GM23338 (cell line): ENCODE data around the gene XPNPEP2. TPM values are rescaled to one million over a fixed set of nuclear protein-coding genes. Genes with fewer than 3 reads are reported as not detected.

ENCODE experiments used
- ATAC-seq: fragments of 200-7000 bp; cut with Tn5 transposase; 3 replicates; pipeline ENCODE4 v1.9.1; 2020
- DNase-seq: peaks from one replicate; pipeline ENCODE4 v3.0.0-alpha.2; 2015; ENCODE audit warnings: low spot score
- H2AFZ ChIP-seq: fragments of 200-600 bp; sonication (generic); 2 replicates; pipeline ENCODE4 v1.8.0; 2016; ENCODE audit warnings: antibody characterized with exemption, mild to moderate bottlenecking, moderate library complexity
- H3F3A ChIP-seq: fragments of 200-600 bp; sonication (generic); replicated peaks from 2 replicates; pipeline ENCODE4 v1.8.0; 2017; ENCODE audit warnings: antibody characterized with exemption, mixed run types, low read depth
- H3K27ac ChIP-seq: fragments of 200-600 bp; sonication (generic); 2 replicates; pipeline ENCODE4 v1.6.1; 2016; ENCODE audit warnings: low read depth
- H3K27me3 ChIP-seq: fragments of 200-600 bp; sonication (generic); 2 replicates; pipeline ENCODE4 v1.8.0; 2016; ENCODE audit warnings: mild to moderate bottlenecking, mixed run types, moderate library complexity; ENCODE audit not compliant: insufficient read depth
- H3K36me3 ChIP-seq: fragments of 200-600 bp; sonication (generic); 2 replicates; pipeline ENCODE4 v1.8.0; 2016; ENCODE audit warnings: mild to moderate bottlenecking; ENCODE audit not compliant: insufficient read depth
- H3K4me1 ChIP-seq: fragments of 200-600 bp; sonication (generic); 2 replicates; pipeline ENCODE4 v1.8.0; 2016; ENCODE audit warnings: mild to moderate bottlenecking, moderate library complexity; ENCODE audit not compliant: insufficient read depth
- H3K4me2 ChIP-seq: fragments of 200-600 bp; sonication (generic); 2 replicates; pipeline ENCODE4 v1.7.1; 2017; ENCODE audit warnings: mixed run types
- H3K4me3 ChIP-seq: fragments of 200-600 bp; sonication (generic); 2 replicates; pipeline ENCODE4 v1.6.1; 2016; ENCODE audit warnings: mixed run types
- H3K79me2 ChIP-seq: fragments of 200-600 bp; sonication (generic); replicated peaks from 2 replicates; pipeline ENCODE4 v1.8.0; 2017; ENCODE audit warnings: mild to moderate bottlenecking; ENCODE audit not compliant: insufficient read depth
- H3K9me2 ChIP-seq: fragments of 200-600 bp; sonication (generic); 2 replicates; pipeline ENCODE4 v1.8.0; 2017; ENCODE audit not compliant: insufficient read depth
- H4K20me1 ChIP-seq: fragments of 200-600 bp; sonication (generic); replicated peaks from 2 replicates; pipeline ENCODE4 v1.8.0; 2017; ENCODE audit warnings: mild to moderate bottlenecking; ENCODE audit not compliant: insufficient read depth
- H3K27ac Mint-ChIP-seq: 2 replicates; pipeline ENCODE4 v1.8.0; 2020; ENCODE audit warnings: inconsistent platforms, mild to moderate bottlenecking, moderate library complexity, mixed read lengths
- H3K27me3 Mint-ChIP-seq: 3 replicates; pipeline ENCODE4 v1.8.0; 2022; ENCODE audit warnings: low read depth, mild to moderate bottlenecking, moderate library complexity, mixed read lengths, inconsistent platforms; ENCODE audit not compliant: insufficient read depth, poor library complexity
- H3K36me3 Mint-ChIP-seq: 3 replicates; pipeline ENCODE4 v1.8.0; 2021; ENCODE audit warnings: low read depth, mild to moderate bottlenecking, inconsistent platforms, moderate library complexity, mixed read lengths
- H3K4me1 Mint-ChIP-seq: 3 replicates; pipeline ENCODE4 v1.8.0; 2020; ENCODE audit warnings: mild to moderate bottlenecking, inconsistent platforms, mixed read lengths
- H3K4me3 Mint-ChIP-seq: 3 replicates; pipeline ENCODE4 v1.8.0; 2021; ENCODE audit warnings: moderate library complexity, mild to moderate bottlenecking, inconsistent platforms, mixed read lengths
- H3K9me3 Mint-ChIP-seq: 3 replicates; pipeline ENCODE4 v1.8.0; 2020; ENCODE audit warnings: moderate library complexity, mild to moderate bottlenecking, inconsistent platforms, mixed read lengths
- EZH2phosphoT487 ChIP-seq: fragments of 200-600 bp; sonication (generic); IDR thresholded peaks from one replicate; pipeline ENCODE4 v1.8.1; 2018; ENCODE audit warnings: antibody characterized with exemption; ENCODE audit not compliant: unreplicated experiment
- POLR2AphosphoS5 ChIP-seq: IDR thresholded peaks from 2 replicates; pipeline ENCODE4 v1.6.1; 2016; ENCODE audit warnings: antibody characterized with exemption, low read depth
- STAT1 ChIP-seq: IDR thresholded peaks from one replicate; pipeline ENCODE4 v1.6.1; 2016; ENCODE audit warnings: antibody characterized with exemption; ENCODE audit not compliant: unreplicated experiment
- ZNF114 ChIP-seq: fragments of 250-450 bp; sonication (Bioruptor Pico); IDR thresholded peaks from 2 replicates; pipeline ENCODE4 v1.5.0; 2020; ENCODE audit warnings: mild to moderate bottlenecking, moderate library complexity
- ZNF331 ChIP-seq: fragments of 250-450 bp; sonication (Bioruptor Pico); IDR thresholded peaks from 2 replicates; pipeline ENCODE4 v1.5.0; 2020; ENCODE audit warnings: low read depth, mild to moderate bottlenecking, moderate library complexity
- polyA plus RNA-seq: library from polyadenylated mRNA; unstranded; fragments of >200 nt; fragmentation: Nextera tagmentation; extraction: Ambion mirVana; gene quantifications from 2 replicates; pipeline ENCODE4 v1.2.1, GENCODE V29; 2016
- total RNA-seq: library from RNA; depleted of rRNA; stranded (reverse); fragments of >200 nt; shearing (Covaris generic); gene quantifications from 2 replicates; pipeline ENCODE4 v1.2.3, GENCODE V29; 2014
- TF ChIP-seq, protein P1 (sequence below): IDR thresholded peaks from one replicate; pipeline ENCODE4 v1.6.1; 2018; ENCODE audit warnings: antibody characterized with exemption; ENCODE audit not compliant: unreplicated experiment
- TF ChIP-seq, protein P2 (sequence below), 2 experiments: fragments of 200-600 bp in 1 of 2; sonication (generic) in 1 of 2; conservative IDR thresholded peaks; 2 replicates each; pipeline versions ENCODE4 v1.5.1 to v1.6.1; 2016 to 2017; ENCODE audit warnings: antibody characterized with exemption in 2 of 2, low read depth in 2 of 2, mild to moderate bottlenecking in 2 of 2, moderate library complexity in 1 of 2
- TF ChIP-seq, protein P3 (sequence below): fragments of 250-450 bp; sonication (Bioruptor Pico); IDR thresholded peaks from 2 replicates; pipeline ENCODE4 v1.5.0; 2020; ENCODE audit warnings: mild to moderate bottlenecking, moderate library complexity

XPNPEP2 gene
- total and polyA plus RNA-seq, 2 experiments from 2014 or later, result not detected

DNA sequence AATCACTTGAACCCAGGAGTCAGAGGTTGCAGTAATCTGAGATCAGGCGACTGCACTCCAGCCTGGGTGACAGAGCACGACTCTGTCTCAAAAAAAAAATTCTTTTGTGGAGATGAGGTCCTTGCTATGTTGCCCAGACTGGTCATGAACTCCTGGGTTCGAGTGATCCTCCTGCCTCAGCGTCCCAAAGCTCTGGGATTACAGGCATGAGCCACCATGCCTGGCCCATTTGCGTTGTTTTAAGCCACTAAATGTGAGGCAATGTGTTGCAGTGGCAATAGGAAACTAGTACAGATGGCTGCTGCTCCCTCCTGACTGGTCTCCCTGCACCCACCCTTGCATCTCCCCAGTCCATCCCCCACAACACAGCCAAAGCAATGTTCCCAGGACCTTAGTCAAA lies 44.0 kb upstream of the XPNPEP2 start:
- Histone ChIP-seq H3K36me3 (no peaks in the 10 kb centered on the region), H3K27ac (no peak overlapping the region), H3K4me2 (no peak overlapping the region), H3K79me2 (no peaks in the 10 kb centered on the region), H3K9me2 (no peaks in the 10 kb centered on the region), H2AFZ (no peak overlapping the region), H3K4me3 (no peak overlapping the region), H3K4me1 (peaks cover 12% of the 10 kb centered on the region), H4K20me1 (no peaks in the 10 kb centered on the region), H3K27me3 (no peaks in the 10 kb centered on the region), H3F3A (no peaks in the 10 kb centered on the region)
- no peak overlapping the region for H3K27ac Mint-ChIP-seq
- no peaks in the 10 kb centered on the region; the same call in 2 of the 3 replicates for H3K9me3 Mint-ChIP-seq
- H3K4me1 Mint-ChIP-seq, result peaks cover 32% of the 10 kb centered on the region
- DNase-seq (no peak), ATAC-seq (no peak)
- 0 out of 3 replicates have a peak, but pooled peaks cover 3% of the 10 kb centered on the region for H3K36me3 Mint-ChIP-seq
- H3K27me3 Mint-ChIP-seq, result no peaks in the 10 kb centered on the region
- no peak for TF ChIP-seq STAT1
- TF ChIP-seq, protein P1, sequence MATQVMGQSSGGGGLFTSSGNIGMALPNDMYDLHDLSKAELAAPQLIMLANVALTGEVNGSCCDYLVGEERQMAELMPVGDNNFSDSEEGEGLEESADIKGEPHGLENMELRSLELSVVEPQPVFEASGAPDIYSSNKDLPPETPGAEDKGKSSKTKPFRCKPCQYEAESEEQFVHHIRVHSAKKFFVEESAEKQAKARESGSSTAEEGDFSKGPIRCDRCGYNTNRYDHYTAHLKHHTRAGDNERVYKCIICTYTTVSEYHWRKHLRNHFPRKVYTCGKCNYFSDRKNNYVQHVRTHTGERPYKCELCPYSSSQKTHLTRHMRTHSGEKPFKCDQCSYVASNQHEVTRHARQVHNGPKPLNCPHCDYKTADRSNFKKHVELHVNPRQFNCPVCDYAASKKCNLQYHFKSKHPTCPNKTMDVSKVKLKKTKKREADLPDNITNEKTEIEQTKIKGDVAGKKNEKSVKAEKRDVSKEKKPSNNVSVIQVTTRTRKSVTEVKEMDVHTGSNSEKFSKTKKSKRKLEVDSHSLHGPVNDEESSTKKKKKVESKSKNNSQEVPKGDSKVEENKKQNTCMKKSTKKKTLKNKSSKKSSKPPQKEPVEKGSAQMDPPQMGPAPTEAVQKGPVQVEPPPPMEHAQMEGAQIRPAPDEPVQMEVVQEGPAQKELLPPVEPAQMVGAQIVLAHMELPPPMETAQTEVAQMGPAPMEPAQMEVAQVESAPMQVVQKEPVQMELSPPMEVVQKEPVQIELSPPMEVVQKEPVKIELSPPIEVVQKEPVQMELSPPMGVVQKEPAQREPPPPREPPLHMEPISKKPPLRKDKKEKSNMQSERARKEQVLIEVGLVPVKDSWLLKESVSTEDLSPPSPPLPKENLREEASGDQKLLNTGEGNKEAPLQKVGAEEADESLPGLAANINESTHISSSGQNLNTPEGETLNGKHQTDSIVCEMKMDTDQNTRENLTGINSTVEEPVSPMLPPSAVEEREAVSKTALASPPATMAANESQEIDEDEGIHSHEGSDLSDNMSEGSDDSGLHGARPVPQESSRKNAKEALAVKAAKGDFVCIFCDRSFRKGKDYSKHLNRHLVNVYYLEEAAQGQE, result no peak
- TF ChIP-seq, protein P2, sequence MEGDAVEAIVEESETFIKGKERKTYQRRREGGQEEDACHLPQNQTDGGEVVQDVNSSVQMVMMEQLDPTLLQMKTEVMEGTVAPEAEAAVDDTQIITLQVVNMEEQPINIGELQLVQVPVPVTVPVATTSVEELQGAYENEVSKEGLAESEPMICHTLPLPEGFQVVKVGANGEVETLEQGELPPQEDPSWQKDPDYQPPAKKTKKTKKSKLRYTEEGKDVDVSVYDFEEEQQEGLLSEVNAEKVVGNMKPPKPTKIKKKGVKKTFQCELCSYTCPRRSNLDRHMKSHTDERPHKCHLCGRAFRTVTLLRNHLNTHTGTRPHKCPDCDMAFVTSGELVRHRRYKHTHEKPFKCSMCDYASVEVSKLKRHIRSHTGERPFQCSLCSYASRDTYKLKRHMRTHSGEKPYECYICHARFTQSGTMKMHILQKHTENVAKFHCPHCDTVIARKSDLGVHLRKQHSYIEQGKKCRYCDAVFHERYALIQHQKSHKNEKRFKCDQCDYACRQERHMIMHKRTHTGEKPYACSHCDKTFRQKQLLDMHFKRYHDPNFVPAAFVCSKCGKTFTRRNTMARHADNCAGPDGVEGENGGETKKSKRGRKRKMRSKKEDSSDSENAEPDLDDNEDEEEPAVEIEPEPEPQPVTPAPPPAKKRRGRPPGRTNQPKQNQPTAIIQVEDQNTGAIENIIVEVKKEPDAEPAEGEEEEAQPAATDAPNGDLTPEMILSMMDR (conservative IDR thresholded peaks at IDR 0.05; ENCODE audit: low read depth in 2 of 2), result no peak
- TF ChIP-seq ZNF331 (CRISPR knock-in tag), result no peak
- no peak overlapping the region for H3K4me3 Mint-ChIP-seq

DNA sequence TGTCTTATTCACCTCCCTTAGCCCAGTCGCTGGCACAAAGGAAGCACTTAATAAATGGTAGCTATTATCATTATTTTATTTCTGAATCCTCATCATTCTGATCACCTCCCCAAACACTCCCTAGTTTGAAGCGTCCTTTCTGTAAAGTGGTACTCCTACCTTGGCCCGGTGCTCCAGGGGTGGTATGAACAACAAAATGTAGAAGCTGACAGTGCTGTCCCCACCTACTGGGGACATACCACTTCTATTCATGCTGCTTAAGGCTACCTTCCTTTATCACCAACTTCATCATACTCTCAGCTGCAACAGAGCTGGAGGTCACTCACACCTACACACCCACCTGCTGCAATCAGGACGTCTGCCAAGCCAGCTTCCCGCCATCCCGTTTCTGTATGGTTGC lies 43.2 kb upstream of the XPNPEP2 start:
- H3K4me1 Mint-ChIP-seq, result peaks cover 32% of the 10 kb centered on the region
- no peaks in the 10 kb centered on the region for H3K27me3 ChIP-seq
- no peaks in the 10 kb centered on the region; the same call in 2 of the 3 replicates for H3K9me3 Mint-ChIP-seq
- H3K36me3 Mint-ChIP-seq, result 0 out of 3 replicates have a peak, but pooled peaks cover 3% of the 10 kb centered on the region
- no peaks in the 10 kb centered on the region for H3K9me2 ChIP-seq
- no peaks in the 10 kb centered on the region for H3K36me3 ChIP-seq
- no peak for TF ChIP-seq POLR2AphosphoS5
- TF ChIP-seq ZNF331 (CRISPR knock-in tag), result no peak
- TF ChIP-seq, protein P3, sequence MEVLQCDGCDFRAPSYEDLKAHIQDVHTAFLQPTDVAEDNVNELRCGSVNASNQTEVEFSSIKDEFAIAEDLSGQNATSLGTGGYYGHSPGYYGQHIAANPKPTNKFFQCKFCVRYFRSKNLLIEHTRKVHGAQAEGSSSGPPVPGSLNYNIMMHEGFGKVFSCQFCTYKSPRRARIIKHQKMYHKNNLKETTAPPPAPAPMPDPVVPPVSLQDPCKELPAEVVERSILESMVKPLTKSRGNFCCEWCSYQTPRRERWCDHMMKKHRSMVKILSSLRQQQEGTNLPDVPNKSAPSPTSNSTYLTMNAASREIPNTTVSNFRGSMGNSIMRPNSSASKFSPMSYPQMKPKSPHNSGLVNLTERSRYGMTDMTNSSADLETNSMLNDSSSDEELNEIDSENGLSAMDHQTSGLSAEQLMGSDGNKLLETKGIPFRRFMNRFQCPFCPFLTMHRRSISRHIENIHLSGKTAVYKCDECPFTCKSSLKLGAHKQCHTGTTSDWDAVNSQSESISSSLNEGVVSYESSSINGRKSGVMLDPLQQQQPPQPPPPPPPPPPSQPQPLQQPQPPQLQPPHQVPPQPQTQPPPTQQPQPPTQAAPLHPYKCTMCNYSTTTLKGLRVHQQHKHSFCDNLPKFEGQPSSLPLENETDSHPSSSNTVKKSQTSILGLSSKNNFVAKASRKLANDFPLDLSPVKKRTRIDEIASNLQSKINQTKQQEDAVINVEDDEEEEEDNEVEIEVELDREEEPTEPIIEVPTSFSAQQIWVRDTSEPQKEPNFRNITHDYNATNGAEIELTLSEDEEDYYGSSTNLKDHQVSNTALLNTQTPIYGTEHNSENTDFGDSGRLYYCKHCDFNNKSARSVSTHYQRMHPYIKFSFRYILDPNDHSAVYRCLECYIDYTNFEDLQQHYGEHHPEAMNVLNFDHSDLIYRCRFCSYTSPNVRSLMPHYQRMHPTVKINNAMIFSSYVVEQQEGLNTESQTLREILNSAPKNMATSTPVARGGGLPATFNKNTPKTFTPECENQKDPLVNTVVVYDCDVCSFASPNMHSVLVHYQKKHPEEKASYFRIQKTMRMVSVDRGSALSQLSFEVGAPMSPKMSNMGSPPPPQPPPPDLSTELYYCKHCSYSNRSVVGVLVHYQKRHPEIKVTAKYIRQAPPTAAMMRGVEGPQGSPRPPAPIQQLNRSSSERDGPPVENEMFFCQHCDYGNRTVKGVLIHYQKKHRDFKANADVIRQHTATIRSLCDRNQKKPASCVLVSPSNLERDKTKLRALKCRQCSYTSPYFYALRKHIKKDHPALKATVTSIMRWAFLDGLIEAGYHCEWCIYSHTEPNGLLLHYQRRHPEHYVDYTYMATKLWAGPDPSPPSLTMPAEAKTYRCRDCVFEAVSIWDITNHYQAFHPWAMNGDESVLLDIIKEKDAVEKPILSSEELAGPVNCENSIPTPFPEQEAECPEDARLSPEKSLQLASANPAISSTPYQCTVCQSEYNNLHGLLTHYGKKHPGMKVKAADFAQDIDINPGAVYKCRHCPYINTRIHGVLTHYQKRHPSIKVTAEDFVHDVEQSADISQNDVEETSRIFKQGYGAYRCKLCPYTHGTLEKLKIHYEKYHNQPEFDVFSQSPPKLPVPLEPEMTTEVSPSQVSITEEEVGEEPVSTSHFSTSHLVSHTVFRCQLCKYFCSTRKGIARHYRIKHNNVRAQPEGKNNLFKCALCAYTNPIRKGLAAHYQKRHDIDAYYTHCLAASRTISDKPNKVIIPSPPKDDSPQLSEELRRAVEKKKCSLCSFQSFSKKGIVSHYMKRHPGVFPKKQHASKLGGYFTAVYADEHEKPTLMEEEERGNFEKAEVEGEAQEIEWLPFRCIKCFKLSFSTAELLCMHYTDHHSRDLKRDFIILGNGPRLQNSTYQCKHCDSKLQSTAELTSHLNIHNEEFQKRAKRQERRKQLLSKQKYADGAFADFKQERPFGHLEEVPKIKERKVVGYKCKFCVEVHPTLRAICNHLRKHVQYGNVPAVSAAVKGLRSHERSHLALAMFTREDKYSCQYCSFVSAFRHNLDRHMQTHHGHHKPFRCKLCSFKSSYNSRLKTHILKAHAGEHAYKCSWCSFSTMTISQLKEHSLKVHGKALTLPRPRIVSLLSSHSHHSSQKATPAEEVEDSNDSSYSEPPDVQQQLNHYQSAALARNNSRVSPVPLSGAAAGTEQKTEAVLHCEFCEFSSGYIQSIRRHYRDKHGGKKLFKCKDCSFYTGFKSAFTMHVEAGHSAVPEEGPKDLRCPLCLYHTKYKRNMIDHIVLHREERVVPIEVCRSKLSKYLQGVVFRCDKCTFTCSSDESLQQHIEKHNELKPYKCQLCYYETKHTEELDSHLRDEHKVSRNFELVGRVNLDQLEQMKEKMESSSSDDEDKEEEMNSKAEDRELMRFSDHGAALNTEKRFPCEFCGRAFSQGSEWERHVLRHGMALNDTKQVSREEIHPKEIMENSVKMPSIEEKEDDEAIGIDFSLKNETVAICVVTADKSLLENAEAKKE (CRISPR knock-in tag), result no peak
- TF ChIP-seq ZNF114 (CRISPR knock-in tag), result no peak
- TF ChIP-seq EZH2phosphoT487, result no peak
- peaks cover 2% of the 10 kb centered on the region for H3K27me3 Mint-ChIP-seq
- ATAC-seq (no peak), DNase-seq (no peak)
- no peak overlapping the region for H3K27ac Mint-ChIP-seq
- no peaks in the 10 kb centered on the region for H3K79me2 ChIP-seq
- no peak overlapping the region for H3K4me2 ChIP-seq
- H3K4me3 ChIP-seq, result no peak overlapping the region
- no peaks in the 10 kb centered on the region for H3F3A ChIP-seq
- H3K27ac ChIP-seq, result no peak overlapping the region
- H3K4me1 ChIP-seq, result peaks cover 12% of the 10 kb centered on the region
- H4K20me1 ChIP-seq, result no peaks in the 10 kb centered on the region
- H2AFZ ChIP-seq, result no peak overlapping the region
- no peak overlapping the region for H3K4me3 Mint-ChIP-seq
